Measurements from ENCODE around the gene METTL24.

DNA sequence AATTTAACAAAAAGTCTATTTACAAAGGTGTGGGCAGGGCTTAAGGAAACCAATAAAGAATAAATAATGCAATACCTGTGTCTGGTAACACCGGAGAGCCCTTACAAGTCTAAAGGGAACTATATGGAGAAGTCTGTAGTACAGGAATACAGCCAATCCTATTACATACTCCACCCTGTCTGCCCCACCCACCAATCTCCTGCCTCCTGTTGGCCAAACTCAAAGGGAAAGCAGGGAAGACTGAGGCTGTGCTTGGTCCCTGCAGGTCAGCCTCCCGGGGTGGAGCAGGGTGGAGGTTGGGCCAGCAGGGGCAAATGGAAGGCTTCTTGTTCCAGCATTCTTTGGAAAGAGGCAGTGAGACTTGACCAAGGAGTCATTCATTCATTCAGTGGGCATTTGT, 31.5 kb downstream of the METTL24 start:
- TF ChIP-seq, protein P1, sequence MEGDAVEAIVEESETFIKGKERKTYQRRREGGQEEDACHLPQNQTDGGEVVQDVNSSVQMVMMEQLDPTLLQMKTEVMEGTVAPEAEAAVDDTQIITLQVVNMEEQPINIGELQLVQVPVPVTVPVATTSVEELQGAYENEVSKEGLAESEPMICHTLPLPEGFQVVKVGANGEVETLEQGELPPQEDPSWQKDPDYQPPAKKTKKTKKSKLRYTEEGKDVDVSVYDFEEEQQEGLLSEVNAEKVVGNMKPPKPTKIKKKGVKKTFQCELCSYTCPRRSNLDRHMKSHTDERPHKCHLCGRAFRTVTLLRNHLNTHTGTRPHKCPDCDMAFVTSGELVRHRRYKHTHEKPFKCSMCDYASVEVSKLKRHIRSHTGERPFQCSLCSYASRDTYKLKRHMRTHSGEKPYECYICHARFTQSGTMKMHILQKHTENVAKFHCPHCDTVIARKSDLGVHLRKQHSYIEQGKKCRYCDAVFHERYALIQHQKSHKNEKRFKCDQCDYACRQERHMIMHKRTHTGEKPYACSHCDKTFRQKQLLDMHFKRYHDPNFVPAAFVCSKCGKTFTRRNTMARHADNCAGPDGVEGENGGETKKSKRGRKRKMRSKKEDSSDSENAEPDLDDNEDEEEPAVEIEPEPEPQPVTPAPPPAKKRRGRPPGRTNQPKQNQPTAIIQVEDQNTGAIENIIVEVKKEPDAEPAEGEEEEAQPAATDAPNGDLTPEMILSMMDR (IDR thresholded peaks at IDR 0.05) = no peak
- TF ChIP-seq POLR2A (IDR thresholded peaks at IDR 0.05) = no peak
